LNCaP clone FGC (cell line): ENCODE results near the gene SCML1.

Experiments used
- DNase-seq: peaks from one replicate; pipeline ENCODE4 v3.0.0-alpha.2; 2011; ENCODE audit warnings: low read depth
- H3K4me3 ChIP-seq: 2 replicates; pipeline ENCODE4 v1.5.1; 2011; ENCODE audit warnings: mild to moderate bottlenecking, low read depth, low read length, control low read depth
- CTCF ChIP-seq: IDR thresholded peaks from 2 replicates; pipeline ENCODE4 v1.5.1; 2012; ENCODE audit warnings: mild to moderate bottlenecking; ENCODE audit not compliant: control insufficient read depth, insufficient read depth; ENCODE audit errors: extremely low read depth

SCML1 gene

GRCh38 chrX:17747692-17748091 lies 10.4 kb downstream of the SCML1 start:
- no peak for TF ChIP-seq CTCF
- no peak overlapping the region for H3K4me3 ChIP-seq
- DNase-seq: no peak

- TF ChIP-seq CTCF: no peak
- no peak overlapping the region for H3K4me3 ChIP-seq
- no peak for DNase-seq
Observed at GRCh38 chrX:17748684-17749083, 11.4 kb downstream of the SCML1 start.

- H3K4me3 ChIP-seq: no peak overlapping the region
- no peak for DNase-seq
- TF ChIP-seq CTCF: no peak
Observed at GRCh38 chrX:17750436-17750835, 13.1 kb downstream of the SCML1 start.

GRCh38 chrX:17758382-17758781 lies 21.1 kb downstream of the SCML1 start:
- DNase-seq: no peak
- H3K4me3 ChIP-seq: no peak overlapping the region
- TF ChIP-seq CTCF: no peak

- no peak for TF ChIP-seq CTCF
- no peak for DNase-seq
- no peak overlapping the region for H3K4me3 ChIP-seq
Observed at GRCh38 chrX:17759990-17760389, 22.7 kb downstream of the SCML1 start.

GRCh38 chrX:17767734-17768133 lies 30.4 kb downstream of the SCML1 start:
- TF ChIP-seq CTCF: no peak
- no peak for DNase-seq
- H3K4me3 ChIP-seq: no peak overlapping the region

GRCh38 chrX:17768997-17769396 lies 31.7 kb downstream of the SCML1 start:
- DNase-seq: no peak
- TF ChIP-seq CTCF: no peak
- no peak overlapping the region for H3K4me3 ChIP-seq
